Adrenal gland (tissue), 12 donors: Measurements from ENCODE around the gene CARD8. TPM values are rescaled to one million over a fixed set of nuclear protein-coding genes. Genes with fewer than 3 reads are reported as not detected.

Experiments used
- DNase-seq, 7 donors: peaks; one replicate each; pipeline ENCODE4 v3.0.0-alpha.2; 2019 to 2020
- H3K27ac ChIP-seq, 5 donors: fragments of 200-600 bp; sonication (generic) in 4 of 5; 1 replicate in 3 of 5; 2 replicates in 2 of 5; pipeline versions ENCODE4 v1.5.1 to v1.8.0; 2016 to 2020; ENCODE audit warnings: mild to moderate bottlenecking in 1 of 5
- H3K27me3 ChIP-seq: fragments of 200-600 bp; 2 replicates; pipeline ENCODE4 v1.8.0; 2021
- H3K36me3 ChIP-seq, 2 donors: fragments of 200-600 bp; replicated peaks in 1 of 2; 1 replicate in 1 of 2; 2 replicates in 1 of 2; pipeline versions ENCODE4 v1.5.1 to v1.8.0; 2018 to 2022
- H3K4me1 ChIP-seq, 2 donors: fragments of 200-600 bp; replicated peaks in 1 of 2; 1 replicate in 1 of 2; 2 replicates in 1 of 2; pipeline versions ENCODE4 v1.5.1 to v1.8.0; 2018 to 2021
- H3K4me3 ChIP-seq, 4 donors: fragments of 200-600 bp; sonication (generic) in 3 of 4; one replicate each; pipeline ENCODE4 v1.5.1; 2016 to 2018
- H3K9me3 ChIP-seq, 3 donors: fragments of 200-600 bp; sonication (generic) in 1 of 3; replicated peaks in 1 of 3; 1 replicate in 2 of 3; 2 replicates in 1 of 3; pipeline versions ENCODE4 v1.5.1 to v1.8.0; 2016 to 2021
- CTCF ChIP-seq, 6 experiments: fragments of 450-650 bp in 4 of 6; fragments of 200-600 bp in 2 of 6; sonication (generic) in 1 of 6; IDR thresholded peaks; 1 replicate in 5 of 6; 2 replicates in 1 of 6; pipeline versions ENCODE4 v1.5.1 to v1.8.0; 2016 to 2021; ENCODE audit warnings: antibody characterized with exemption in 6 of 6, mild to moderate bottlenecking in 2 of 6, moderate library complexity in 1 of 6
- POLR2A ChIP-seq, 2 donors: fragments of 450-650 bp; IDR thresholded peaks; one replicate each; pipeline ENCODE4 v1.6.1; 2017; ENCODE audit warnings: antibody characterized with exemption in 2 of 2, mild to moderate bottlenecking in 2 of 2, moderate library complexity in 1 of 2
- WGBS, 4 donors: extraction: QIAGEN DNeasy Blood & Tissue Kit in 2 of 4; methylation state at CpG; one replicate each; pipeline versions ENCODE4 v1.1.5 to v1.1.7; 2013 to 2017; 5-methylcytosine and 5-hydroxymethylcytosine counted together
- intact Hi-C, 2 donors: fragments of 100-400 bp; cut with DNase I; formaldehyde crosslinking; loops; one replicate each; pipeline versions ENCODE4 v1.14.1 to v1.15.0; 2022 to 2023
- polyA plus RNA-seq, 3 donors: library from polyadenylated mRNA; stranded (reverse); fragments of 200-250 nt in 2 of 3; fragments of 350-450 nt in 1 of 3; fragmentation: Illumina TruSeq in 1 of 3; extraction: RNeasy Lipid Tissue Mini Kit (QIAGEN cat#74804) in 1 of 3; gene quantifications; one replicate each; pipeline ENCODE4 v1.2.3, GENCODE V29; 2013 to 2014
- total RNA-seq, 9 donors: library from RNA; depleted of rRNA in 4 of 9; stranded (reverse); fragments of >200 nt in 4 of 9; fragments of 120-200 nt in 1 of 9; fragmentation: NEBNext Ultra II Directional in 1 of 9; extraction: Animal tissue kit (Norgen Biotek cat#: 25700) in 1 of 9; gene quantifications; one replicate each; pipeline versions ENCODE4 v1.1.0 to v1.2.4, GENCODE V29; 2013 to 2023
- donor health status: healthy with polysubstance abuse.
- donor health status: Bipolar disorder and iron deficiency.
- donor health status: DM: yes; HTN: yes; CAD: no.
- donor health status: DM: no; HTN: no; CAD: no.
- donor health status: DM: no; HTN: no; CAD: no.
- donor health status: DM: yes; HTN: yes; CAD: no.

Gene CARD8
- total and polyA plus RNA-seq, 12 donors = 14.1 to 48.3 (median 32.7) TPM

- no peaks in the 10 kb centered on the region for H3K9me3 ChIP-seq
- WGBS, 4 donors = 78 to 87% (median 85%) methylated on average over 4 of the region's 4 CpGs
- no peak for TF ChIP-seq POLR2A (IDR thresholded peaks at IDR 0.05)
- TF ChIP-seq CTCF (IDR thresholded peaks at IDR 0.05) = no peak
- no peak overlapping the region for H3K4me3 ChIP-seq
- no peaks in the 10 kb centered on the region for H3K36me3 ChIP-seq
- no peaks in the 10 kb centered on the region for H3K4me1 ChIP-seq
- no peaks in the 10 kb centered on the region for H3K27me3 ChIP-seq
- H3K27ac ChIP-seq = no peak overlapping the region
- intact Hi-C loops = no loop called here
- no peak for DNase-seq
These were observed 29.2 kb upstream of the CARD8 start for GRCh38 chr19:48284896-48285295.

DNA sequence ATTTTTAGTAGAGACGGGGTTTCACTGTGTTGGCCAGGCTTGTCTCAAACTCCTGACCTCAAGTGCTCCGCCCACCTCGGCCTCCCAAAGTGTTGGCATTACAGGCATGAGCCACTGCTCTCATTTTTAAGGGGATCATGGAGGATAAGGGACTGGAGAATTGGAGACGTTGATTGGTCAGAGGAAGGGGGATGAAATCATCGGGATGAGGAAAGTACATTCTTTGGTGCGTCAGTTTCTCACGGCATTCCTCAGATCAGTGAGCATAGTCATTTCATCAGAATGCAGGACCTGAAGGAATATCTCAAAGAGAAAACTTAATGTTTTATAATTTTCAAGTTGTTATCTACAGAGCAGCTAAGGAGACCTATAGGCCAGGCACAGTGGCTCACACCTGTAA lies 28.2 kb upstream of the CARD8 start:
- no peak overlapping the region for H3K4me3 ChIP-seq
- TF ChIP-seq POLR2A (IDR thresholded peaks at IDR 0.05) = no peak
- TF ChIP-seq CTCF (IDR thresholded peaks at IDR 0.05) = no peak
- no peaks in the 10 kb centered on the region for H3K4me1 ChIP-seq
- H3K36me3 ChIP-seq = no peaks in the 10 kb centered on the region
- whole genome bisulfite sequencing, 4 donors = 91 to 96% (median 95%) methylated on average over 7 of the region's 7 CpGs
- no peaks in the 10 kb centered on the region for H3K27me3 ChIP-seq
- intact Hi-C loops = no loop called here
- no peaks in the 10 kb centered on the region for H3K9me3 ChIP-seq
- no peak overlapping the region for H3K27ac ChIP-seq
- no peak for DNase-seq

- no peak for DNase-seq
- no peak overlapping the region for H3K4me3 ChIP-seq
These were observed 24.0 kb upstream of the CARD8 start for GRCh38 chr19:48279747-48280146.

GRCh38 chr19:48274938-48275337 lies 19.2 kb upstream of the CARD8 start:
- Histone ChIP-seq H3K4me3 (no peak overlapping the region), H3K27me3 (no peaks in the 10 kb centered on the region), H3K4me1 (peaks cover 0 to 11% of the 10 kb centered on the region in 2 donors), H3K27ac (no peak overlapping the region), H3K9me3 (no peaks in the 10 kb centered on the region), H3K36me3 (no peaks in the 10 kb centered on the region)
- 69 to 78% (median 73%) methylated on average over 6 of the region's 6 CpGs for WGBS, 4 donors
- TF ChIP-seq CTCF (IDR thresholded peaks at IDR 0.05) (no peak), POLR2A (IDR thresholded peaks at IDR 0.05) (no peak)
- DNase-seq = no peak
- intact Hi-C loops = no loop called here

More at GRCh38 chr19:48279747-48280146, 24.0 kb upstream of the CARD8 start:
- no peaks in the 10 kb centered on the region for H3K4me1 ChIP-seq
- intact Hi-C loops = no loop called here
- no peaks in the 10 kb centered on the region for H3K36me3 ChIP-seq
- H3K27ac ChIP-seq = no peak overlapping the region
- TF ChIP-seq CTCF (IDR thresholded peaks at IDR 0.05) (no peak), POLR2A (IDR thresholded peaks at IDR 0.05) (no peak)
- WGBS, 4 donors = 77 to 89% (median 78%) methylated on average over 9 of the region's 9 CpGs
- H3K27me3 ChIP-seq = no peaks in the 10 kb centered on the region
- no peaks in the 10 kb centered on the region for H3K9me3 ChIP-seq
